ENCODE measurements around the gene FMO1.

- TF ChIP-seq, protein P1, sequence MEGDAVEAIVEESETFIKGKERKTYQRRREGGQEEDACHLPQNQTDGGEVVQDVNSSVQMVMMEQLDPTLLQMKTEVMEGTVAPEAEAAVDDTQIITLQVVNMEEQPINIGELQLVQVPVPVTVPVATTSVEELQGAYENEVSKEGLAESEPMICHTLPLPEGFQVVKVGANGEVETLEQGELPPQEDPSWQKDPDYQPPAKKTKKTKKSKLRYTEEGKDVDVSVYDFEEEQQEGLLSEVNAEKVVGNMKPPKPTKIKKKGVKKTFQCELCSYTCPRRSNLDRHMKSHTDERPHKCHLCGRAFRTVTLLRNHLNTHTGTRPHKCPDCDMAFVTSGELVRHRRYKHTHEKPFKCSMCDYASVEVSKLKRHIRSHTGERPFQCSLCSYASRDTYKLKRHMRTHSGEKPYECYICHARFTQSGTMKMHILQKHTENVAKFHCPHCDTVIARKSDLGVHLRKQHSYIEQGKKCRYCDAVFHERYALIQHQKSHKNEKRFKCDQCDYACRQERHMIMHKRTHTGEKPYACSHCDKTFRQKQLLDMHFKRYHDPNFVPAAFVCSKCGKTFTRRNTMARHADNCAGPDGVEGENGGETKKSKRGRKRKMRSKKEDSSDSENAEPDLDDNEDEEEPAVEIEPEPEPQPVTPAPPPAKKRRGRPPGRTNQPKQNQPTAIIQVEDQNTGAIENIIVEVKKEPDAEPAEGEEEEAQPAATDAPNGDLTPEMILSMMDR (IDR thresholded peaks at IDR 0.05; ENCODE audit: low read depth, low read length) = no peak
- TF ChIP-seq EZH2phosphoT487 (IDR thresholded peaks at IDR 0.05; ENCODE audit: low read depth) = no peak
These were observed 28.2 kb upstream of the FMO1 start for GRCh38 chr1:171220081-171220420.
